Measurements from ENCODE around the gene EPB41. TPM values are rescaled to one million over a fixed set of nuclear protein-coding genes. Genes with fewer than 3 reads are reported as not detected.
"Not testable (repeated sequence)": the region's sequence is repeated elsewhere in the genome, so short reads cannot be mapped to it uniquely, and the experiment has no call there.

Gene EPB41
- total RNA-seq, 1 donor from 2014 or later: 37.6 TPM

DNA sequence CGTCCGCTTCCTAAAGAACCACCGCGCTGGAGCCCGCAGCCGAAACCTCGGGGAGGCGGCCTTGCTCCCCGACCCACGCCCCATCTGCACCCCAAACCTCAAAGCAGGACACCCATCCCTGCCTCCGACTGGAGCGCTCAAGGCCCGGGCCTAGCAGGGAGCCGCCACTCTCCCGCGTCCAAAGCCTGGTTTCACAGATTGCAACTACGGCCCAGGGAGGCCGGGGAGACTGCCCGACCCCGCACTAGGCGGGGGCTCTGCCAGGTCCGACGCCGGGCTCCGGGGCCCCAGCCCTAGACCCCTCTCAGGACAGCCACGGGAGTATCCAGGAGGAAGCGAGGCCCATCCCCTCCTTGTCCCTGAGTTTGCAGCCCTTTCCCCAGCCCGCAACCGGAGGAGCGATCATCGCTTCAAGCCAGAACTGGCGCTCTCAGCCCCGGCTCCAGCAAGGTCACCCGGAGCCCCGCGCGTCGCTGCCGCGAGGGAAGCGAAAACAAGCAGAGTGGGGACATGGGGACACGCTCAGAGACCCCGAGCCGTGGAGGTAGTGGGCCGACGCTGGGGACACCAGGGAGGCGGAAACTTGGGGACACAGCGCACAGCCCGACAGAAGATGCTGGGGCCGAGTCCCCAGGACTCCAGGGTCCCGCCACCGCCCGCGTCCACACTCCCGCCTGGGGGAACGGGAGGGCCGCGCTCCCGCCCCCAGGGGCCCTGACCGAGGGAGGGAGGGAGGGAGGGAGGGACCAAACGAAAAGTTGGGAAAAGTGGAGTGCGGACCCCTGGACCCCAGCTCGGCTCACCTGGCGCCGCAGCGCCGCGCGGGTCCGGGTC, 208.9 kb downstream of the EPB41 start:
- Histone ChIP-seq H3K9me3 (ENCODE audit: control insufficient read depth in 3 of 3, low read length in 3 of 3) (no peaks in the 10 kb centered on the region), H3K27me3 (ENCODE audit: control insufficient read depth in 3 of 3, insufficient read depth in 3 of 3, low read length in 3 of 3) (peaks cover 36 to 47% (median 41%) of the 10 kb centered on the region in 3 donors), H3K9ac (ENCODE audit: low read depth in 1 of 3, low read length in 3 of 3) (peak overlapping the region; percentile 72 to 81 (median 72)), H3K4me3 (ENCODE audit: low read length in 3 of 3) (peak overlapping the region; percentile 56 to 64 (median 63)), H3K36me3 (ENCODE audit: control insufficient read depth in 3 of 3, insufficient read depth in 3 of 3, low read length in 3 of 3) (peaks cover 0 to 3% (median 3%) of the 10 kb centered on the region in 3 donors), H3K27ac (ENCODE audit: low read depth, low read length) (peak overlapping the region; percentile 91), H3K4me1 (ENCODE audit: control insufficient read depth in 3 of 3, insufficient read depth in 3 of 3, low read length in 3 of 3) (peaks cover 13 to 20% (median 16%) of the 10 kb centered on the region in 3 donors)

DNA sequence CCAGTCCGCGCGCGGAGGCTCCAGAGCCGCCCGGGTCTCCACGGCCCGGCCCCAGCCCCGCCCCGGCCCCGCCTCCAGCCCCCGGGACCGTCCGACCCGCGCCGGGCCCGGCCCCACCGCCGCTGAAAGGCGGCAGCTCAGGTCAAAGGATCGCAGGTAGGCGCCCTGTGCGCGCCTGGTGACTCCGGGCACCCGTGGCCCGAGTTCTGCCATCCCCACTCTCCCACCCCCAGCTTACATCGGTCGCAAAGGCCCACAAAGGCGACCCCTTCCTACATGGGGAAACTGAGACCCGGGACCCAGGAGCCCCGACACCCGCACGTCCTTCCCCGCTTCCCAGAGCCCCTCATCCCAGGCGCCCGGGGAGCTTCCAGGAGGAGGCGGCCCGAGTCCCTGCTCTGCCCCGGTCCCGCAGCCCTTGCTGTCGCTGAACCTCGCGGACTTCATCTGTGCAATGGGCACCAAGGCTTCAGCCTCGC, 209.6 kb downstream of the EPB41 start, which contains the start of gene TMEM200B:
TSS of gene TMEM200B (minus strand) at position 17 of the 479 bp plus-strand sequence. CDS start 2,075 bp downstream, outside the sequence.
- H3K9ac ChIP-seq (ENCODE audit: low read depth in 1 of 3, low read length in 3 of 3): peak within 1 kb of the TSS; percentile 72 to 81 (median 74)
- H3K27me3 ChIP-seq (ENCODE audit: control insufficient read depth in 3 of 3, insufficient read depth in 3 of 3, low read length in 3 of 3): peaks cover 36 to 47% (median 41%) of the 10 kb centered on the region in 3 donors
- H3K9me3 ChIP-seq (ENCODE audit: control insufficient read depth in 3 of 3, low read length in 3 of 3): no peaks in the 10 kb centered on the region
- H3K4me3 ChIP-seq (ENCODE audit: low read length in 3 of 3): peak within 1 kb of the TSS; percentile 65 to 72 (median 71)
- H3K36me3 ChIP-seq (ENCODE audit: control insufficient read depth in 3 of 3, insufficient read depth in 3 of 3, low read length in 3 of 3): peaks cover 0 to 3% (median 0%) of the 10 kb centered on the region in 3 donors
- H3K27ac ChIP-seq (ENCODE audit: low read depth, low read length): peak within 1 kb of the TSS; percentile 91
- peaks cover 13 to 20% (median 16%) of the 10 kb centered on the region in 3 donors for H3K4me1 ChIP-seq (ENCODE audit: control insufficient read depth in 3 of 3, insufficient read depth in 3 of 3, low read length in 3 of 3)

DNA sequence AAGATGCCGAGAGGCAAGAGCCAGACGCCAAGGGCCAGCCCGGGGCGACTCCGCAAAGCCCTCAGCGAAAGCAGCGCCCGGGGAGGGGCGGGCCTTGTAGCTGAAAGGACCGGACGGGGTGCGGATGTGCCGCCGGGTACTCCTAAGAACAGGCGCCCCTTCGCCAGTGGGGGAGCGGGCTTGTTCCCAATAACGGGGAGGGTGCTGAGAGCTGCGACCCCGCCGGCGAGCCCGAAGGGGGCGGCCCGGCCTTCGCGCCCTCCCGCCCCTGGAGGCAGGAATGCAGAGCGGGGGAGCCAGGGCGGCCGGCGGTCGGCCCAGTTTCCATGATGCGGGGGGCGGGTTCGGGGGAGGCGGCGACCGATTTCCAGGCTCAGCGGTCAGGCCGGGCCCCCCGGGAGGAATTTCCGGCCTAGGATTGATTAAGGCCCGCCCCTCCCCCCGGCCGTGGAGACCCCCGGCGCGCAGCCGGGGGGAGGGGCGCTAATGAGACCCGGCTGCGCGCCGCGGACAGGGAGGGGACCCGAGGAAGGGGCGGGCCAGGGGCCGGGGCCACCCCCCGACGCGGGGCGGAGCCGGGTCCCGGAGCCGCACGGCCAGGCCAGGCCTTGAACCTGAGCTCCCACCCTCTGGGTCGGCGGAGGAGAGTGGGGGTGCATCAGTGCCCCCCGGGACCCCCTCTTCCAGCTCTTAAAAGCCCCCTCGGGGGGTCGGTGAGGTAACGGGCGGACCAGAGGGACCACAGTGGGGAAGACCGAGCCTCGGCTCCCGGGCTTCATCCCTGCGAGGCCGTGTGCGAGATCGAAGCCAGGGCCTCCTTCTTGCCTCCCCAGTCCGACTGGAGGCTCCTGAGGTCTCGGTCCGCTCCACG, 210.2 kb downstream of the EPB41 start:
- Histone ChIP-seq H3K4me1 (ENCODE audit: control insufficient read depth in 3 of 3, insufficient read depth in 3 of 3, low read length in 3 of 3) (peaks cover 13 to 20% (median 16%) of the 10 kb centered on the region in 3 donors), H3K27ac (ENCODE audit: low read depth, low read length) (peak overlapping the region; percentile 91), H3K4me3 (ENCODE audit: low read length in 3 of 3) (peak overlapping the region; percentile 65 to 72 (median 71)), H3K27me3 (ENCODE audit: control insufficient read depth in 3 of 3, insufficient read depth in 3 of 3, low read length in 3 of 3) (peaks cover 36 to 47% (median 41%) of the 10 kb centered on the region in 3 donors), H3K9ac (ENCODE audit: low read depth in 1 of 3, low read length in 3 of 3) (peak overlapping the region; percentile 68 to 81 (median 74)), H3K36me3 (ENCODE audit: control insufficient read depth in 3 of 3, insufficient read depth in 3 of 3, low read length in 3 of 3) (peaks cover 0 to 3% (median 0%) of the 10 kb centered on the region in 3 donors), H3K9me3 (ENCODE audit: control insufficient read depth in 3 of 3, low read length in 3 of 3) (no peaks in the 10 kb centered on the region)

DNA sequence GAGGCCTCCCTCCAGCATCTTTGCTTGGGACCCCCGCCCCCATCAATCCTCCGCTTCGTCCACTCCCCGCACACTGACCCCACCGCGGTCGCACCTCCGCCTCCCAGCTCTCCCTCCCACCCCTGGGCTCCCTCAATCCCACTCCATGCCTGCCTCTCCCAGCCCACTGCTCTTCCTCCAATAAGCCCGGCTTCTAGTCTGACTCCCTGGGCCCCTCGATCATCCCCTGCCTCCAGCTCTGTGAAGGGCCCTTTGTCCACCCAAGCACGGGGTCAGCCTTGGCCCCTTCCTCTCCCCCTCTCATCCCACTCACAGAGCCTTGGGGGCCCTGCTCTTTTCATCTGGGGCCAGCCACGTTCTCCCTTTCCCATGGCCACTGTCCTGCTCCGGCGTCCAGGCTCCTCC, 210.9 kb downstream of the EPB41 start:
- peak overlapping the region; percentile 43 to 72 (median 43) for H3K4me3 ChIP-seq (ENCODE audit: low read length in 3 of 3)
- peaks cover 13 to 20% (median 16%) of the 10 kb centered on the region in 3 donors for H3K4me1 ChIP-seq (ENCODE audit: control insufficient read depth in 3 of 3, insufficient read depth in 3 of 3, low read length in 3 of 3)
- H3K9ac ChIP-seq (ENCODE audit: low read depth in 1 of 3, low read length in 3 of 3): peak overlapping the region; percentile 59 to 81 (median 68)
- H3K27ac ChIP-seq (ENCODE audit: low read depth, low read length): peak overlapping the region; percentile 91
- H3K36me3 ChIP-seq (ENCODE audit: control insufficient read depth in 3 of 3, insufficient read depth in 3 of 3, low read length in 3 of 3): peaks cover 0 to 3% (median 0%) of the 10 kb centered on the region in 3 donors
- H3K27me3 ChIP-seq (ENCODE audit: control insufficient read depth in 3 of 3, insufficient read depth in 3 of 3, low read length in 3 of 3): peaks cover 33 to 47% (median 41%) of the 10 kb centered on the region in 3 donors
- H3K9me3 ChIP-seq (ENCODE audit: control insufficient read depth in 3 of 3, low read length in 3 of 3): no peaks in the 10 kb centered on the region

DNA sequence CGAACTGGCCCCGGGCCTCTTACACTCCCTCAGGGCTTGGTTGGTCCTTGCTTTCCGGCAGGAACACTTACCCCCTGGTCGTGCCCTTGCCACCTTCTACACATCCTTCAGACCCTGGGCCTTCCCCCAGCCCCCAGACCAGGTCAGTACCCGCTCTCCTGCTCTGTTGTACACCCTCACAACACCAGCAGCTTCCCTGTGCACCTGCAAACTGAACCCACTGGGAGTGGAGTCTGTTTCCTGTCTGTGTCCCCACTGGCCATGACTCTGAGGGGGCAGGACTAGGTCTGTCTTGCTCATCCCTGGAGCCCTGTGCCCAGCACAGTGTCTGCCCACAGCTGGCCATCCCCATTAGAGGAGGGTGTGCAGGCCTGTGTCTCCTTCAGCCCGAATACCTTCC, 211.4 kb downstream of the EPB41 start:
- Histone ChIP-seq H3K4me1 (ENCODE audit: control insufficient read depth in 3 of 3, insufficient read depth in 3 of 3, low read length in 3 of 3) (peaks cover 13 to 20% (median 16%) of the 10 kb centered on the region in 3 donors), H3K9me3 (ENCODE audit: control insufficient read depth in 3 of 3, low read length in 3 of 3) (no peaks in the 10 kb centered on the region), H3K27me3 (ENCODE audit: control insufficient read depth in 3 of 3, insufficient read depth in 3 of 3, low read length in 3 of 3) (peaks cover 29 to 44% (median 41%) of the 10 kb centered on the region in 3 donors), H3K27ac (ENCODE audit: low read depth, low read length) (no peak overlapping the region), H3K9ac (ENCODE audit: low read depth in 1 of 3, low read length in 3 of 3) (peak overlapping the region in 1 of 3 donors; percentile 81), H3K4me3 (ENCODE audit: low read length in 3 of 3) (no peak overlapping the region), H3K36me3 (ENCODE audit: control insufficient read depth in 3 of 3, insufficient read depth in 3 of 3, low read length in 3 of 3) (no peaks in the 10 kb centered on the region)

DNA sequence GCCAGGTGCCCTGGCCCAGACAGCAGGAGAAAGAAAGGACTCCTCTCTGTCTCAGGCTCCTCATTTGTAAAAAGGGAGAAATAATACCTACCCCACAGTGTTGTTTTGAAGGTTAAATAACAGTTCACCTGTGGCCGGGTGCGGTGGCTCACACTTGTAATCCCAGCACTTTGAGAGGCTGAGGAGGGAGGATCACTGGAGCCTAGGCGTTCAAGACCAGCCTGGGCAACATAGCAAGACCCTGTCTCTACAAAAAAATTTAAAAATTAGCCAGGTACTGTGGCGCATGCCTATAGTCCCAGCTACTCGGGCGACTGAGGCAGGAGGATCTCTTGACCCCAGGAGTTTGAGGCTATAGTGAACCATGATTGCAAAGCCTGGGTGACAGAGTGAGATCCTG, 211.8 kb downstream of the EPB41 start:
- H3K27ac ChIP-seq (ENCODE audit: low read depth, low read length): no peak overlapping the region

DNA sequence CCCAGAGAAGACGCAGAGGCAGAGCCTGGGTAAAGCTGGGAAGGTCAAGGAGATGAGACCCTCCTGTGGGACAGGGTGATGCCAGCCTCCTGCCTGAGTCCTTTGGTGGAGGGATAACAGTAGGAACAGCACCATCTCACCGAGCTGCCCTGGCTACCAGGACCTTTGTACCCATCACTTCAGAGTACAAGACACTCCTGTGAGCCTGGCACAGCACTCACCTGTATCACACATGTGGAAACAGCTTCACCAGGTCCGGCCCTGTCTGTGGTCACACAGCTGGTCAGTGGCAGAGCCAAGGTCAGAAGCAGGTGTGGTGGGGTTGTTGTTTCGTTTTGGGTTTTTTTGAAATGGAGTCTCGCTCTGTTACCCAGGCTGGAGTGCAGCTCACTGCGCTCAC, 214.4 kb downstream of the EPB41 start:
- H3K9me3 ChIP-seq (ENCODE audit: control insufficient read depth in 3 of 3, low read length in 3 of 3): no peaks in the 10 kb centered on the region
- H3K27me3 ChIP-seq (ENCODE audit: control insufficient read depth in 3 of 3, insufficient read depth in 3 of 3, low read length in 3 of 3): peaks cover 14 to 19% (median 16%) of the 10 kb centered on the region in 3 donors
- no peak overlapping the region for H3K4me3 ChIP-seq (ENCODE audit: low read length in 3 of 3)
- no peak overlapping the region for H3K27ac ChIP-seq (ENCODE audit: low read depth, low read length)
- peaks cover 6 to 8% (median 6%) of the 10 kb centered on the region in 3 donors for H3K4me1 ChIP-seq (ENCODE audit: control insufficient read depth in 3 of 3, insufficient read depth in 3 of 3, low read length in 3 of 3)
- H3K36me3 ChIP-seq (ENCODE audit: control insufficient read depth in 3 of 3, insufficient read depth in 3 of 3, low read length in 3 of 3): no peaks in the 10 kb centered on the region
- H3K9ac ChIP-seq (ENCODE audit: low read depth in 1 of 3, low read length in 3 of 3): no peak overlapping the region

More for the DNA sequence above, 211.8 kb downstream of the EPB41 start:
- H3K27me3 ChIP-seq (ENCODE audit: control insufficient read depth in 3 of 3, insufficient read depth in 3 of 3, low read length in 3 of 3): peaks cover 26 to 40% (median 37%) of the 10 kb centered on the region in 3 donors
- no peaks in the 10 kb centered on the region for H3K36me3 ChIP-seq (ENCODE audit: control insufficient read depth in 3 of 3, insufficient read depth in 3 of 3, low read length in 3 of 3)
- no peaks in the 10 kb centered on the region for H3K9me3 ChIP-seq (ENCODE audit: control insufficient read depth in 3 of 3, low read length in 3 of 3)
- H3K9ac ChIP-seq (ENCODE audit: low read depth in 1 of 3, low read length in 3 of 3): no peak overlapping the region
- H3K4me3 ChIP-seq (ENCODE audit: low read length in 3 of 3): no peak overlapping the region
- peaks cover 13 to 20% (median 16%) of the 10 kb centered on the region in 3 donors for H3K4me1 ChIP-seq (ENCODE audit: control insufficient read depth in 3 of 3, insufficient read depth in 3 of 3, low read length in 3 of 3)

DNA sequence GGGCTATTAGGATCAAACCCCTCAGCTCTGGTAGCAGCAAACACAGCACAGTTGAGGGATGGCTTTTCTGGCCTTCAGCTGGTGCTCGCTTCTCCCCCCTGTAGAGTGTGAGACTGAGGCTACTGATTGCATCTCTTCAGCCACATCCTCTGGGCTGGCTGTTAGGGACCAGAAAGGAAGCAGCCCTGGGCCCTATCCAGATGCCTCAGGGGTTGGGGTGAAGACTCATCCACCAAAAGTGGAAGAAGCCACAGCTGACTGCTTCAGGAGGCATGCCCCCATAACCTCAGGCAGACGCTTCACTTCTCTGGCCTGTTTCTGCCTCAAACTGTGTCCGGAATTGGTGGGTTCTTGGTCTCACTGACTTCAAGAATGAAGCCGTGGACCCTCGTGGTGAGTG, 215.5 kb downstream of the EPB41 start:
- Histone ChIP-seq H3K9ac (ENCODE audit: low read depth in 1 of 3, low read length in 3 of 3) (no peak overlapping the region), H3K4me3 (ENCODE audit: low read length in 3 of 3) (no peak overlapping the region), H3K36me3 (ENCODE audit: control insufficient read depth in 3 of 3, insufficient read depth in 3 of 3, low read length in 3 of 3) (no peaks in the 10 kb centered on the region), H3K9me3 (ENCODE audit: control insufficient read depth in 3 of 3, low read length in 3 of 3) (no peaks in the 10 kb centered on the region), H3K4me1 (ENCODE audit: control insufficient read depth in 3 of 3, insufficient read depth in 3 of 3, low read length in 3 of 3) (peaks cover 0 to 5% (median under 1%) of the 10 kb centered on the region in 3 donors), H3K27me3 (ENCODE audit: control insufficient read depth in 3 of 3, insufficient read depth in 3 of 3, low read length in 3 of 3) (peaks cover 13 to 18% (median 15%) of the 10 kb centered on the region in 3 donors), H3K27ac (ENCODE audit: low read depth, low read length) (no peak overlapping the region)

DNA sequence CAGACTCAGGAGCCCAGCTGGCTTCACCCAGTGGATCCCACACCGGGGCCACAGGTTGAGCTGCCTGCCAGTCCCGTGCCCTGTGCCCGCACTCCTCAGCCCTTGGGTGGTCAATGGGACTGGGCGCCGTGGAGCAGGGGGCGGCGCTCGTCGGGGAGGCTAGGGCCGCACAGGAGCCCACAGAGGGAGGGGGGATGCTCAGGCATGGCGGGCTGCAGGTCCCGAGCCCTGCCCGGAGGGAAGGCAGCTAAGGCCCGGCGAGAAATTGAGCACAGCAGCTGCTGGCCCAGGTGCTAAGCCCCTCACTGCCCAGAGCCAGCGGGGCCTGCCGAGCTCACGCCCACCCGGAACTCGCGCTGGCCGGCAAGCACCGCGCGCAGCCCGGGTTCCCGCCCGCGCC, 216.7 kb downstream of the EPB41 start:
- not testable (repeated sequence) for H3K27ac ChIP-seq (ENCODE audit: low read depth, low read length); H3K4me3 ChIP-seq (ENCODE audit: low read length in 3 of 3); H3K9me3 ChIP-seq (ENCODE audit: control insufficient read depth in 3 of 3, low read length in 3 of 3); H3K9ac ChIP-seq (ENCODE audit: low read depth in 1 of 3, low read length in 3 of 3); H3K4me1 ChIP-seq (ENCODE audit: control insufficient read depth in 3 of 3, insufficient read depth in 3 of 3, low read length in 3 of 3); H3K36me3 ChIP-seq (ENCODE audit: control insufficient read depth in 3 of 3, insufficient read depth in 3 of 3, low read length in 3 of 3)
- peaks cover 8 to 12% (median 12%) of the 10 kb centered on the region in 3 donors for H3K27me3 ChIP-seq (ENCODE audit: control insufficient read depth in 3 of 3, insufficient read depth in 3 of 3, low read length in 3 of 3)

All from skeletal muscle tissue (tissue), 4 donors.